ENCODE measurements around the gene COQ3. TPM values are rescaled to one million over a fixed set of nuclear protein-coding genes. Genes with fewer than 3 reads are reported as not detected.
A peak's percentile ranks its signal among the peaks of the same experiment; 100 is the strongest.

The COQ3 gene
- total RNA-seq, 1 donor from 2014 or later, result 5.0 TPM

DNA sequence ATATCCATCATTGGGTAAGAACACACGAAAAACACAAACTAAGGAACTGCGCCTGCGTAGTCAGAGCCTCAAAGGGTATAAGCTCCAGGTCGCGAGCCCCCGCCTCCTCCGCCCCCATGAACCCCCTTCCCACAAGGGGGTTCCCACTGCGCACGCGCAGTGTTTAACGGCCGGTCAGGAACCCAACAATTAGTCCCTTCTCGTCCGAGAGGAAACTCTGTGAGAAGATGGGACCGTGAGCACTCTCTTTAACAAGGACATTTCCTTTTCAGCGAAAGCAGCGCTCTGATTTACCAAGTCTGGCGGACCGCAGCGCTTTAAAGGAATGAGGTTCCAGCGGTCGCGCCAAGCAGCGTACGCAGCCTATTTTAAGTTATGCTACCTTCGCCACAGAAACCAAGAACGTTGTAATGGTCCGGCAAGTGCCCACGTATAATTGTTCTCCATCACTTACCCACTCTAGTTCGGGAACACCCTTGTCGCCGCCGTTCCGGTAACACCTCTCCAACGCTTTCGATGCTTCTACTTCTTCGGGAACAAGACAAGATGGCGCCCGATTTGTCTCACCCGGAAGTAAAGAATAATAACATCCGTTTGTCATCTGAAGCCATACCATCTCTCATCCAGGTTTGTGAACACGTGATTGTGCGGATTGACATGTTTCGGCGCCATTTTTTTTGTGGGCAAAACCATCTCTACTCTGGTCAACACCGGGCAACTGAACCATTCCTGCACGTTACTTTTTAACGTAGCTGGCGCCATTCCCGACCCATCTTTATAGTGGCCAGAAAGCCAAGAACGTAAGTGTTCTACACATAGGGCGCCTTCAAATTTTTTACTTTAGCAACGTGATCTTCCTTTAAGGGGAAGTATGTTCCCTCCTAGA, 31.0 kb upstream of the COQ3 start, which contains the start of gene PNISR:
Gene PNISR, minus strand, starts transcription at position 548 of the 886 bp plus-strand sequence. CDS start 10,649 bp downstream, outside the sequence.
- no peaks in the 10 kb centered on the region for H3K9me3 Mint-ChIP-seq (ENCODE audit: unreplicated experiment)
- no peak for TF ChIP-seq EZH2 (IDR thresholded peaks at IDR 0.05; ENCODE audit: insufficient read depth, low read length)
- TF ChIP-seq, protein P1, sequence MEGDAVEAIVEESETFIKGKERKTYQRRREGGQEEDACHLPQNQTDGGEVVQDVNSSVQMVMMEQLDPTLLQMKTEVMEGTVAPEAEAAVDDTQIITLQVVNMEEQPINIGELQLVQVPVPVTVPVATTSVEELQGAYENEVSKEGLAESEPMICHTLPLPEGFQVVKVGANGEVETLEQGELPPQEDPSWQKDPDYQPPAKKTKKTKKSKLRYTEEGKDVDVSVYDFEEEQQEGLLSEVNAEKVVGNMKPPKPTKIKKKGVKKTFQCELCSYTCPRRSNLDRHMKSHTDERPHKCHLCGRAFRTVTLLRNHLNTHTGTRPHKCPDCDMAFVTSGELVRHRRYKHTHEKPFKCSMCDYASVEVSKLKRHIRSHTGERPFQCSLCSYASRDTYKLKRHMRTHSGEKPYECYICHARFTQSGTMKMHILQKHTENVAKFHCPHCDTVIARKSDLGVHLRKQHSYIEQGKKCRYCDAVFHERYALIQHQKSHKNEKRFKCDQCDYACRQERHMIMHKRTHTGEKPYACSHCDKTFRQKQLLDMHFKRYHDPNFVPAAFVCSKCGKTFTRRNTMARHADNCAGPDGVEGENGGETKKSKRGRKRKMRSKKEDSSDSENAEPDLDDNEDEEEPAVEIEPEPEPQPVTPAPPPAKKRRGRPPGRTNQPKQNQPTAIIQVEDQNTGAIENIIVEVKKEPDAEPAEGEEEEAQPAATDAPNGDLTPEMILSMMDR (IDR thresholded peaks at IDR 0.05; ENCODE audit: insufficient read depth, low read depth, low read length), result no peak
- Histone ChIP-seq H3K9me3 (ENCODE audit: insufficient read depth, low read depth, low read length) (no peaks in the 10 kb centered on the region), H3K4me1 (ENCODE audit: insufficient read depth, low read length) (peaks cover 14% of the 10 kb centered on the region), H3K4me2 (ENCODE audit: low read length) (peak within 1 kb of the TSS; percentile 88), H4K20me1 (ENCODE audit: insufficient read depth, low read length) (peaks cover 46% of the 10 kb centered on the region), H3K27ac (ENCODE audit: low read depth, low read length) (peak within 1 kb of the TSS; percentile 98), H3K9ac (ENCODE audit: low read length) (peak within 1 kb of the TSS; percentile 99), H3K27me3 (ENCODE audit: insufficient read depth, low read length) (no peaks in the 10 kb centered on the region), H3K36me3 (ENCODE audit: insufficient read depth, low read length) (peaks cover 4% of the 10 kb centered on the region), H3K79me2 (ENCODE audit: insufficient read depth, low read length) (peaks cover 70% of the 10 kb centered on the region), H2AFZ (ENCODE audit: low read depth, low read length) (peak within 1 kb of the TSS; percentile 95), H3K4me3 (ENCODE audit: insufficient read depth, low read depth, low read length) (peak within 1 kb of the TSS; percentile 98)
- peak; percentile 98 for DNase-seq (ENCODE audit: low read depth)
- H3K36me3 Mint-ChIP-seq (ENCODE audit: low read depth, unreplicated experiment), result peaks cover 2% of the 10 kb centered on the region
- peak within 1 kb of the TSS; percentile 99 for H3K27ac Mint-ChIP-seq (ENCODE audit: unreplicated experiment)
- no peaks in the 10 kb centered on the region for H3K27me3 Mint-ChIP-seq (ENCODE audit: low read depth, unreplicated experiment)
- peaks cover 29% of the 10 kb centered on the region for H3K4me1 Mint-ChIP-seq (ENCODE audit: low read depth, unreplicated experiment)
- peak within 1 kb of the TSS; percentile 97 for H3K4me3 Mint-ChIP-seq (ENCODE audit: unreplicated experiment)
- FAIRE-seq, result peak; percentile 60

DNA sequence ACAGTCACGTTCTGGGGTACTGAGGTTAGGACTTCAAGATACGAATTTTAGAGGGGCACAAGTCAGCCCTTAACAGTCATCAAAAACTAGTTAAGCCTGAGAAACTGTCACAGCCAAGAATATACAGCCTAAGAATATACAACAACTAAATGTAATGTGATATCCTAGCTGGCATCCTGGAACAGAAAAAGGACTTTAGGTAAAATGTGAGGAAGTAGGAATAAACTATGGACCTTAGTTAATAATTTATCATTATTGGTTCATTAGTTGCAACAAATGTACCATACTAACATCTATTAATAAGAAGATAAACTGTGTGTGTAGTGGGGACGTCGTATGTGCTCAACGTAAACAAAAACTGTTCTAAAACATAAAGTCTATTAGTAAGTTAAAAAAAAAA, 30.0 kb upstream of the COQ3 start:
- peaks cover 52% of the 10 kb centered on the region for H4K20me1 ChIP-seq (ENCODE audit: insufficient read depth, low read length)
- H2AFZ ChIP-seq (ENCODE audit: low read depth, low read length), result no peak overlapping the region
- H3K9me3 ChIP-seq (ENCODE audit: insufficient read depth, low read depth, low read length), result no peaks in the 10 kb centered on the region
- TF ChIP-seq, protein P1 (IDR thresholded peaks at IDR 0.05; ENCODE audit: insufficient read depth, low read depth, low read length), result no peak
- no peak for TF ChIP-seq EZH2 (IDR thresholded peaks at IDR 0.05; ENCODE audit: insufficient read depth, low read length)
- Mint-ChIP-seq H3K4me3 (ENCODE audit: unreplicated experiment) (peak overlapping the region; percentile 97), H3K27ac (ENCODE audit: unreplicated experiment) (peak overlapping the region; percentile 37), H3K27me3 (ENCODE audit: low read depth, unreplicated experiment) (no peaks in the 10 kb centered on the region), H3K9me3 (ENCODE audit: unreplicated experiment) (no peaks in the 10 kb centered on the region), H3K4me1 (ENCODE audit: low read depth, unreplicated experiment) (peaks cover 29% of the 10 kb centered on the region), H3K36me3 (ENCODE audit: low read depth, unreplicated experiment) (peaks cover 2% of the 10 kb centered on the region)
- DNase-seq (ENCODE audit: low read depth) (no peak), FAIRE-seq (no peak)
- no peaks in the 10 kb centered on the region for H3K27me3 ChIP-seq (ENCODE audit: insufficient read depth, low read length)
- H3K9ac ChIP-seq (ENCODE audit: low read length), result peak overlapping the region; percentile 99
- peaks cover 79% of the 10 kb centered on the region for H3K79me2 ChIP-seq (ENCODE audit: insufficient read depth, low read length)
- H3K4me2 ChIP-seq (ENCODE audit: low read length), result peak overlapping the region; percentile 88
- H3K27ac ChIP-seq (ENCODE audit: low read depth, low read length), result peak overlapping the region; percentile 98
- peaks cover 4% of the 10 kb centered on the region for H3K36me3 ChIP-seq (ENCODE audit: insufficient read depth, low read length)
- H3K4me1 ChIP-seq (ENCODE audit: insufficient read depth, low read length), result peaks cover 14% of the 10 kb centered on the region
- peak overlapping the region; percentile 98 for H3K4me3 ChIP-seq (ENCODE audit: insufficient read depth, low read depth, low read length)

Data from astrocyte (in vitro differentiated cells and primary cell).